Vagina (tissue), 2 donors: Measurements from ENCODE around the gene DPCD.

Source experiments
- CTCF ChIP-seq, 3 experiments: fragments of 450-650 bp in 2 of 3; fragments of 200-600 bp in 1 of 3; sonication (generic) in 1 of 3; IDR thresholded peaks; one replicate each; pipeline ENCODE4 v1.5.1; 2017 to 2019; ENCODE audit warnings: antibody characterized with exemption in 3 of 3, mild to moderate bottlenecking in 2 of 3, moderate library complexity in 2 of 3
- POLR2A ChIP-seq, 2 donors: fragments of 450-650 bp; IDR thresholded peaks; one replicate each; pipeline ENCODE4 v1.6.1; 2017; ENCODE audit warnings: antibody characterized with exemption in 2 of 2, mild to moderate bottlenecking in 2 of 2, moderate library complexity in 2 of 2

DNA sequence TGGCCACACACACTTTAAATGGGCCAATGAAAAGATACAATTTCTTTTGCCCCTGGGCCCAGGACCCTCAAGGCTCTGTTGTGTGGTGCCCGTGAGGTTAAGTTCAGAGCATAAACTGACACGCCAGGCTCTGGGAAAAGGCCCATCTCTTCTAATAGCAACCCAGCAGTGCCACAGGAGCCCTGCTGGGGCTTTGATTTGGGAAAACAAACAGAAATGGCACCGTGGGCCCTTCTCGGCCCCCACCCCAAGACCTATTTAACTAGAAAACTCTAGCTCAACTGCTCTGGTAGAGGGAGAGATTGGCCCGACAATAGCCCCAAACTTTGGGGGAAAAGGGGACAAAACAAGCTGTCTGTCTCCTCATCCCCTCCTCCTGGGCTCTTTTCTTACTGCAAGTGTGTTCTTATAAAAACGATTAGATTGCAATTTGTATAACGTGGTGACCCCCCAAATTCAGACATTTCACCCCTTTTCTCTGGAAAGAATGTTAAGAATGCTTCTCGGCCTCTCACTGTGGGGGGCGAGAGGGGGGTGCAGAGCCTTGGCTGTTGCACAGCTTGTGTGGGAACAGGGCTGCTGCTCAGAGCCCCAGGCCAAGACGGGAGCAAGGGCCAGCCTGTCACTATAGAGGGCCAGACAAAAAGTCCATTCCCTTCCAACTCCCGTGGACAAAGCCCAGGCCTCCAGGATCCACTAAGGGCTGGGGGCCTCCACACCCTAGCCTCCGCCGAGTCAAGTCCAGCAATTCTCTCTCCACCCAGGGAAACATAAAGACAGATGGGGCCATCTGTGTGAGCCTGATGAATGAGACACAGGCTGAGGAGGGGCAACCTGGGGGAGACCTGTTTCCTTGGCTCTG, 26.8 kb downstream of the DPCD start:
- TF ChIP-seq POLR2A (IDR thresholded peaks at IDR 0.05) (no peak), CTCF (IDR thresholded peaks at IDR 0.05) (no peak)
